HepG2 (cell line): ENCODE data around the gene DNM1. TPM values are rescaled to one million over a fixed set of nuclear protein-coding genes. Genes with fewer than 3 reads are reported as not detected.

ENCODE experiments used
- ATF1 ChIP-seq: IDR thresholded peaks from 2 replicates; pipeline ENCODE4 v1.6.1; 2016; ENCODE audit warnings: mild to moderate bottlenecking, control low read depth
- DRAP1 ChIP-seq: IDR thresholded peaks from 2 replicates; pipeline ENCODE4 v1.6.1; 2016; ENCODE audit warnings: missing genetic modification reagents, missing compliant biosample characterization
- HNF1B ChIP-seq: sonication (generic); formaldehyde crosslinking; IDR thresholded peaks from 2 replicates; pipeline ENCODE4 v1.5.1; 2020; ENCODE audit warnings: mild to moderate bottlenecking, moderate library complexity, missing genetic modification reagents
- HOXD1 ChIP-seq: sonication (generic); formaldehyde crosslinking; IDR thresholded peaks from 2 replicates; pipeline ENCODE4 v1.5.0; 2020; ENCODE audit warnings: missing genetic modification reagents
- LBX2 ChIP-seq: sonication (generic); formaldehyde crosslinking; IDR thresholded peaks from 2 replicates; pipeline ENCODE4 v1.5.0; 2020; ENCODE audit warnings: missing genetic modification reagents, mild to moderate bottlenecking, borderline replicate concordance
- MTA3 ChIP-seq: sonication (generic); formaldehyde crosslinking; IDR thresholded peaks from 2 replicates; pipeline ENCODE4 v1.4.0; 2020; ENCODE audit warnings: missing genetic modification reagents
- MZF1 ChIP-seq: sonication (generic); formaldehyde crosslinking; IDR thresholded peaks from 2 replicates; pipeline ENCODE4 v1.8.1; 2023; ENCODE audit warnings: mild to moderate bottlenecking, missing genetic modification reagents, borderline replicate concordance
- POLR2AphosphoS5 ChIP-seq: IDR thresholded peaks from 2 replicates; pipeline ENCODE4 v1.6.1; 2012; ENCODE audit warnings: low read depth, low read length
- RARA ChIP-seq: IDR thresholded peaks from 2 replicates; pipeline ENCODE4 v1.6.1; 2016; ENCODE audit warnings: missing genetic modification reagents, missing compliant biosample characterization
- RBM22 ChIP-seq: fragments of 200-400 bp; formaldehyde crosslinking; optimal IDR thresholded peaks from 2 replicates; pipeline ENCODE3; 2017; ENCODE audit warnings: mild to moderate bottlenecking, low read length, moderate library complexity
- SIN3A ChIP-seq: IDR thresholded peaks from 2 replicates; pipeline ENCODE4 v1.6.1; 2011; ENCODE audit warnings: low read depth, mild to moderate bottlenecking, control low read depth, low read length, borderline replicate concordance
- SRY ChIP-seq: sonication (generic); formaldehyde crosslinking; IDR thresholded peaks from 2 replicates; pipeline ENCODE4 v1.8.0; 2022; ENCODE audit warnings: mild to moderate bottlenecking, missing genetic modification reagents
- SSRP1 ChIP-seq: IDR thresholded peaks from 2 replicates; pipeline ENCODE4 v1.6.1; 2016; ENCODE audit warnings: control low read depth
- ZHX2 ChIP-seq, 2 experiments: sonication (generic) in 1 of 2; formaldehyde crosslinking in 1 of 2; IDR thresholded peaks; 2 replicates each; pipeline versions ENCODE4 v1.6.1 to v1.9.0; 2014 to 2022; ENCODE audit warnings: antibody characterized with exemption in 1 of 2, borderline replicate concordance in 1 of 2, inconsistent platforms in 1 of 2, low read depth in 1 of 2, missing genetic modification reagents in 1 of 2
- ZNF430 ChIP-seq: sonication (generic); formaldehyde crosslinking; IDR thresholded peaks from 2 replicates; pipeline ENCODE4 v1.9.0; 2021; ENCODE audit warnings: mild to moderate bottlenecking, missing genetic modification reagents
- ZNF766 ChIP-seq: sonication (generic); formaldehyde crosslinking; IDR thresholded peaks from 2 replicates; pipeline ENCODE4 v1.5.0; 2020; ENCODE audit warnings: missing genetic modification reagents, borderline replicate concordance
- polyA plus RNA-seq, 8 experiments: library from polyadenylated mRNA; depleted of rRNA in 3 of 8; stranded (reverse) in 7 of 8; unstranded in 1 of 8; fragments of >200 nt; fragmentation: Illumina TruSeq in 4 of 8; extraction: Trizol in 4 of 8; gene quantifications; 2 replicates each; pipeline versions ENCODE4 v1.2.1 to v1.2.3, GENCODE V29; 2011 to 2016; ENCODE audit warnings: low read depth in 4 of 8, missing spikeins in 1 of 8, mixed read lengths in 1 of 8; ENCODE audit not compliant: insufficient read depth in 1 of 8
- total RNA-seq, 5 experiments: library from RNA; depleted of rRNA; stranded (reverse); fragments of >200 nt; fragmentation: Illumina TruSeq; extraction: Trizol; gene quantifications; 2 replicates each; pipeline ENCODE4 v1.2.3, GENCODE V29; 2016; ENCODE audit warnings: low read depth in 1 of 5
- TF ChIP-seq, protein P1 (sequence below): sonication (generic); formaldehyde crosslinking; IDR thresholded peaks from 2 replicates; pipeline ENCODE4 v1.5.0; 2020; ENCODE audit warnings: missing genetic modification reagents

Gene DNM1
- total and polyA plus RNA-seq, 2 of the 13 experiments (the other 11 are each of a cell fraction or from before 2014, with no cell fraction given), result 0.13 to 0.58 TPM

- 0 out of 2 replicates have a peak, but pooled peaks have one; percentile 49 for TF ChIP-seq ZNF766
- TF ChIP-seq ATF1, result peak; percentile 77; the same call in 1 of the 2 replicates
- TF ChIP-seq SSRP1, result no peak
- no peak for TF ChIP-seq MZF1 (CRISPR knock-in tag)
- no peak for TF ChIP-seq DRAP1
- peak; percentile 13; the same call in 1 of the 2 replicates for TF ChIP-seq SIN3A
- peak; percentile 54; the same call in 1 of the 2 replicates for TF ChIP-seq ZNF430
- peak; percentile 62; the same call in 1 of the 2 replicates for TF ChIP-seq ZHX2 (IDR thresholded peaks at IDR 0.05; ENCODE audit: low read depth)
- TF ChIP-seq ZHX2 (CRISPR knock-in tag; IDR thresholded peaks at IDR 0.05; ENCODE audit: borderline replicate concordance), result no peak
- TF ChIP-seq HOXD1 (CRISPR knock-in tag), result no peak
- TF ChIP-seq RARA, result no peak
- TF ChIP-seq LBX2 (CRISPR knock-in tag), result no peak
- TF ChIP-seq MTA3 (CRISPR knock-in tag), result no peak
- 0 out of 2 replicates have a peak, but pooled peaks have one; percentile 10 for TF ChIP-seq POLR2AphosphoS5
- TF ChIP-seq, protein P1, sequence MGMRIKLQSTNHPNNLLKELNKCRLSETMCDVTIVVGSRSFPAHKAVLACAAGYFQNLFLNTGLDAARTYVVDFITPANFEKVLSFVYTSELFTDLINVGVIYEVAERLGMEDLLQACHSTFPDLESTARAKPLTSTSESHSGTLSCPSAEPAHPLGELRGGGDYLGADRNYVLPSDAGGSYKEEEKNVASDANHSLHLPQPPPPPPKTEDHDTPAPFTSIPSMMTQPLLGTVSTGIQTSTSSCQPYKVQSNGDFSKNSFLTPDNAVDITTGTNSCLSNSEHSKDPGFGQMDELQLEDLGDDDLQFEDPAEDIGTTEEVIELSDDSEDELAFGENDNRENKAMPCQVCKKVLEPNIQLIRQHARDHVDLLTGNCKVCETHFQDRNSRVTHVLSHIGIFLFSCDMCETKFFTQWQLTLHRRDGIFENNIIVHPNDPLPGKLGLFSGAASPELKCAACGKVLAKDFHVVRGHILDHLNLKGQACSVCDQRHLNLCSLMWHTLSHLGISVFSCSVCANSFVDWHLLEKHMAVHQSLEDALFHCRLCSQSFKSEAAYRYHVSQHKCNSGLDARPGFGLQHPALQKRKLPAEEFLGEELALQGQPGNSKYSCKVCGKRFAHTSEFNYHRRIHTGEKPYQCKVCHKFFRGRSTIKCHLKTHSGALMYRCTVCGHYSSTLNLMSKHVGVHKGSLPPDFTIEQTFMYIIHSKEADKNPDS (CRISPR knock-in tag), result 0 out of 2 replicates have a peak, but pooled peaks have one; percentile 33
- TF ChIP-seq SRY (CRISPR knock-in tag), result no peak
- peak; percentile 57 for TF ChIP-seq RBM22
- peak; percentile 12; the same call in 1 of the 2 replicates for TF ChIP-seq HNF1B (CRISPR knock-in tag)
Observed at GRCh38 chr9:128275198-128276007, 72.2 kb downstream of the DNM1 start, which contains the start of gene GOLGA2 (continued).
